NCI-H774 (cell line): ENCODE results near the gene ZNF804A.

Experiments
- DNase-seq: peaks from one replicate; lab custom pipeline; 2025; lab: John Stamatoyannopoulos, UW

The ZNF804A gene

DNA sequence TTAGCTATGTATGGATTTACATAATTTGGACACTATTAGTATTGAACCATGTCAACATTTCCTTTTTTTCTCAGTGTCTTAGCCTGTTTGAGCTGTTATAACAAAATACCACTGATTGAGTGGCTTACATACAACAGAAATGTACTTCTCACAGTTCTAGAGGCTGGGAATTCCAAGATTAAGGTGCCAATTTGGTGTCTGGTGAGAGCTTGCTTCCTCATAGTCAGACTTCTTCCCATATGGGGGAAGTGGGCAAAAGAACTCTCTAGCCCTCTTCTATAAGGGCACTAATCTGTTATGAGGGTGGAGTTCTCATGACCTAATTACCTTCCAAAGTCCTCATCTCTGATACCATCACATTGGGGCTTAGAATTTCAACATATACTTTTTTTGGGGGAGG is 12.6 kb downstream of the ZNF804A start:
- DNase-seq: no peak

- no peak for DNase-seq
Observed at GRCh38 chr2:184611361-184612085, 13.2 kb downstream of the ZNF804A start.

DNA sequence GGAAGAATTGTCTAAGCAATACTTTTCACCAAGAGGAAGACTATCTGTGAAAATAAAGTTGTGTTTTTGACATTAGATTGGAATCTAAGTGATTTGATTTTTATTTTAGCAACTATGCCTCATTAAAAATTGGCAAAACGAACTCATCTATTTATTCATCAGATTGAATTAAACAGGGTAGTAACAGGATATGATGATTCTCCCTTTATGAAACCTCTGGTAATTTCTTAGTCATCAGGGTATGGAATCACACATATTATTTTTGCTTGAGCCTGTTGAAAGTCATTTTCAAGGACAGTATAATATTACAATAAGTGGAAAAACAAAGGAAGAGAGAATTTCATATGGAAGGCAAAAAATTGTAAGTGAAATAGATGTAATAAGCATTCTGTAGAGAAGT is 22.0 kb downstream of the ZNF804A start:
- DNase-seq: no peak

GRCh38 chr2:184624311-184624710 is 26.0 kb downstream of the ZNF804A start:
- no peak for DNase-seq

DNA sequence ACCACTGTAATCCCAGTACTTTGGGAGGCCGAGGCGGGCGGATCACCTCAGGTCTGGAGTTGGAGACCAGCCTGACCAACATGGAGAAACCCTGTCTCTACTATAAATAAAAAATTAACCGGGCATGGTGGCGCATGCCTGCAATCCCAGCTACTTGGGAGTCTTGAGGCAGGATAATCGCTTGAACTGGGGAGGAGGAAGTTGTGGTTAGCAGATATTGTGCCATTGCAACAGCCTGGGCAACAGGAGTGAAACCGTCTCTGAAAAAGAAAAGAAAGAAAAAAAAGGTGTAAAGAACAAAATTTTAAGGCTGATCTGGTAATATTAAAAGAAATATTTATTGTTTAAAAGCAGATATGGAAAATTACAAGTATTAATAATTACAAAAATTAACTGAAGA is 29.7 kb downstream of the ZNF804A start:
- no peak for DNase-seq

DNA sequence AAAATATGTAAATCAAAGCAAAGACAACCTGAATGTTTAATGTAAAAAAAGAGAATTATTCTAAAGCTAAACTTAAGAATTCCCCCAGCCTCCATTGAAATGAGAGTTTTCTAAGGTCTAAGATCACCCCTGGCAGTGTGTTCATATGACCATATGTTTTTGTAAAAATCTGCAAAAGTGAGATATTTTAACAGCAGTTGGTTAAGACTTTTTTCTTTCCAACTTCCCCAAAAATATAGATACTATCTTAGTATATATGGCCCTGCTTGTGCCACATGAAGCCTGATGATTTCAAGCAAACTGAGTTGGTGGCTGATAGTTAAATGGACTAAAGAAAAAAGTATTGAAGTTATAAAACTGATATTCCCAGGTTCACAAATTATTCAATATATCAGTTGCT is 35.4 kb downstream of the ZNF804A start:
- no peak for DNase-seq

DNA sequence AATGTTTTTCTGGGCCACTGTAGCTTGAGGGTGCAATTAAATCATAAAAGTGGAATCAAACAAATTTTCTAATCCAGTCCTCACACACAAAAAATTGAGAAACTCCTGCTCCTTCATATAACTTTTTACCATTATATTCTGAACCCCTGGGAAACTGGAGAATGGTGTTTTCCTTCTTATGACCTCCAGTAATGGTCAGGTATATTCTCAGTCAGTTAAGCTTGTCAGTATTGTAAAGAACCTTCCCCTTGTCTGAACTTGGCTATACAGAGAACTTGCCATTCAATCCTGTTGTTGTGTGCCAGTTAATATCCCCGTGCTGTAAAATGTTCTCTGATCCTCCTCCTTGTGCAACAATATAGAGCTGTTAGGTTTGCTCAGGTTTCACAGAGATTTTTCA is 39.5 kb downstream of the ZNF804A start:
- DNase-seq: no peak

- no peak for DNase-seq
Observed at GRCh38 chr2:184644685-184645084, 46.4 kb downstream of the ZNF804A start.

DNA sequence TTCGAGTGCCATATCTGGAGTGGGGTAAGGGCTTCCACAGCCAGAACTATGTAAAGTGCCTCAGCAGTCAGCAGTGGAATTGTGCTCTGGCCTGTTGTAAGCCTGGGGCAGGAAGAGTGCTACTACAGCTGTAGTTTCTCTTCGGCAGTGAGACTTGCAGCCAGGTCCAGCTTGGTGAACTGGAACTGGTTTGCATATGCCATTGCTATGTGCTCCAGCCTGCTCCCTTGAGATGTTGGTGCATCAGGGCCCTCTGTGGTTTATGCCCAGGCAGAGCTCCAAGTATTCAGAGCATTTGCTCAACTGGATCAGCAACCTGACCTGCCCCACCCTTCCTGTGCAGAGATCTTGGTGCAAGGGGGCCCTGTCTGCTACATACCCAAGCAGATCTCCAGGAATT is 47.8 kb downstream of the ZNF804A start:
- no peak for DNase-seq

DNA sequence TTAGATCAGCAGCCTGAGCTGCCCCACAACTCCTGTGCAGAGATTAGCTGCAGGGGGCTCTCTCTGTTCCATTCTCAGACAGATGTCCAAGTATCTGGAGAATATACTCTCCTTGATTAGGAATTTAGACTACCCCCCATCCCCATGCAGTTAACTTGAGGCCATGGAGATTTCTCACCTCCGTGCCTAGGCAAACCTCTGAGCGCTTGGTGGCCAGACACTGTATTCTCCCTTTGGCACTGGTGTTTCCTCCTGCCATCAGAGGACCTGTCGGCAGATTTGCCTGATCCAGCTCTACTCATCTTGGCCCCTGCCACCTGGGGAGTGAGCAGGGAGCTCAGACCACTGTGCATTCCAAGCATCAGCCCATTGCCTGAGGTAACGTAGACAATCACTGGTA is 48.3 kb downstream of the ZNF804A start:
- no peak for DNase-seq

GRCh38 chr2:184654945-184655344 is 56.6 kb downstream of the ZNF804A start:
- DNase-seq: no peak

GRCh38 chr2:184677171-184677570 is 78.8 kb downstream of the ZNF804A start:
- DNase-seq: no peak

- no peak for DNase-seq
Observed at GRCh38 chr2:184679219-184680018, 81.1 kb downstream of the ZNF804A start.

- no peak for DNase-seq
Observed at GRCh38 chr2:184680825-184681224, 82.5 kb downstream of the ZNF804A start.

DNA sequence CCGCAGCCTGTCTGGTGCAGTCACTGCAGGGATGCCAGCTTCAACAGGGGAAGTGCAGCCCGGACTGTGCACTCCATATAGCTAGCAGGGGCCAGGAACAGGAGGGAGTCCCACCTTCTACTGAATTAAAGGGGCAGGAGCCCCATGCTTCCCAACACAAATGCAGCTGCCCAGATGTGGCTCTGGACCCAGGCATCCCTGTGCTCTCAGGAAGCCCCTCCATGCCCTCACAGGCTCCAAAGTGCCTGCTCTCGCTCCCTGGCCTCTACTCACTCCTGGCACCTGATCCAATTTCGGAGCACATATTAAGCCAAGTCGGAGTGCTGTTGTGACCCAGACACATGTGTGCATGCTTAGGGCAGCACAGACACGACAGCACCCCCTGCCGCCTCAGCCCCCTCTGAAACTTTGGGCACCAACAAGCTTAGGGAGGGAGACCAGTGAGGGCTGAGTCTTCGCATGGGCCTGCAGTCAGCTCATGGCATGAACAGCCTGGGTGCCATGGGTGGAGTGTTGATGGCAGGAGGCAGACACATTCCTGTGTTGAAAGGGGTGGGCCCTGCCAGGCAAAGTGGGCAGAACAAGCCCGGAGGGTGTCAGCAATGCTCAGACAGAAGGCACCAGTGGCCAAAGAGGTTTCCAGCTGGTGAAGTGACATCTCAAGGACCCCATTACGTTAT is 83.5 kb downstream of the ZNF804A start:
- no peak for DNase-seq

- no peak for DNase-seq
Observed at GRCh38 chr2:184683911-184684310, 85.6 kb downstream of the ZNF804A start.

- DNase-seq: no peak
Observed at GRCh38 chr2:184685999-184686841, 87.9 kb downstream of the ZNF804A start.

- no peak for DNase-seq
Observed at GRCh38 chr2:184689638-184690037, 91.3 kb downstream of the ZNF804A start.

GRCh38 chr2:184692141-184692734 is 93.9 kb downstream of the ZNF804A start:
- DNase-seq: no peak

DNA sequence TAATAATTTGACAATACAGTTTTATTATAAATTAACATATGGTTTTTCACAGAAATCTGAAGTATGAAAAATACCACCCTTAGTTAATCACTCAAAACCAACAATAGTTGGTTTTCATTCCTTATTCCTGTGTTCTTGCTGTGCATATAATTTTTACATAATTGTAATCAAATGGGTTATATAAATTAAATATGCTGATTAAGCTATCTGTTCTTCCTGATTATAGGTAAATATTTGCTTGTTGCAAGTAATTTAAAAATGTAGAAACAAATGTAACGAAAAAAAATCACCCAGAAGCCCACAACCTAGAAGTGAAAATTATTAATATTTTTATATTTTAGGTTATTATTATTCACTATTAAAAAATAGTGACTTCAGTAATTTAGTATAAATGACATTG is 98.3 kb downstream of the ZNF804A start:
- no peak for DNase-seq

GRCh38 chr2:184698476-184698875 is 100.1 kb downstream of the ZNF804A start:
- no peak for DNase-seq

DNA sequence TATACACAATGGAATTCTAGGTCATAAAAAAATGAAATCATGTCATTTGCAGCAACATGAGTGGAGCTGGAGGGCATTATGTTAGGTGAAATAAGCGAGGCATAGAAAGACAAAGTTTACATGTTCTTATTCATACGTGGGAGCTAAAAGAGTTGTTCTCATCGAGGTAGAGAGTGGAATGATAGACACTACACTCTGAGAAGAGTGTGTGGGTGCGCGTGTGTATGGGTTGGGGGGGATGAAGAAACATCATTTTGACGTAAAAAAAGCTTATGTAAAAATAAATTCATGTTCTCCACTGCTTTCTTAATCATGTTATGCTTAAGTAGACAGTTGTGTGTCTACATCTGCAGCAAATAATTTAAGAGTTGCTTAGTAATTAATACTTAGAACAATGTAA is 123.6 kb downstream of the ZNF804A start:
- DNase-seq: no peak
